ENCODE results near the gene CYP21A2.
"Not testable (repeated sequence)": the region's sequence is repeated elsewhere in the genome, so short reads cannot be mapped to it uniquely, and the experiment has no call there.

Gene CYP21A2

GRCh38 chr6:32037598-32038524 is at the start of gene CYP21A2:
Gene CYP21A2, plus strand, starts transcription at chr6:32038415. Its CDS starts 8 bp downstream, at chr6:32038423.
- not testable (repeated sequence) for DNase-seq (ENCODE audit: low read depth); H3K4me3 ChIP-seq (replicated peaks; ENCODE audit: low read depth, low read length)

DNA sequence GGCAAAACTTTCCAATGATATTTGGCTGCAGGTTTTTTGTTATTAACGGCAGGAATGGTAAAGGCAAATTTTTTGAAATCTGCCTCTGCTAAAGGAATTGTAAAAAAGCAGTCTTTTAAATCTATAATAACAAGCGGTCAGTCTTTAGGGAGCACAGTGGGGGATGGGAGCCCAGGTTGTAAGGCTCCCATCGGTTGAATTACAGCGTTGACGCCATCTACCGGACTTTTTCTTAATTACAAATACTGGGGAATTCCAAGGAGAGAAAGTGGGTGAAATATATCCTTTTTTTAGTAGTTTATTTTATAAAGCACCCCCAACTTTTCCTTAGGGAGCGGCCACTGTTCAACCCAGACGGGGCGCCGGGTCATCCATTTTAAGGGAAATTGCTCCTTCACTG is 48.9 kb upstream of the CYP21A2 start:
- DNase-seq (ENCODE audit: low read depth); H3K4me3 ChIP-seq (replicated peaks; ENCODE audit: low read depth, low read length): not testable (repeated sequence)

DNA sequence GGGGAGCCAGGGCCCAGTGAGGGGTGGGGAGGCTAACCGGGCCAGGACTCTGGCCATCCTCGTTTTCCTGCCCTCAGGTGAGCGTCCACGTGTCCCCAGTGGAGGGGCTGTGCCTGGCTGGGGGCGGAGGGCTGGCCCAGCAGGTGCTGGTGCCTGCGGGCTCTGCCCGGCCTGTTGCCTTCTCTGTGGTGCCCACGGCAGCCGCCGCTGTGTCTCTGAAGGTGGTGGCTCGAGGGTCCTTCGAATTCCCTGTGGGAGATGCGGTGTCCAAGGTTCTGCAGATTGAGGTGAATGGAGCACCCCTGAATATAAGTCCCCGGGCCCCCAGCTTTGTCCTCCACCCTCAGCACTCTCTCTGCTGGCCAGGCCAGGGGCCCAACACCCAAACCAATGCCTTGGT is 43.8 kb upstream of the CYP21A2 start:
- DNase-seq (ENCODE audit: low read depth); H3K4me3 ChIP-seq (replicated peaks; ENCODE audit: low read depth, low read length): not testable (repeated sequence)

DNA sequence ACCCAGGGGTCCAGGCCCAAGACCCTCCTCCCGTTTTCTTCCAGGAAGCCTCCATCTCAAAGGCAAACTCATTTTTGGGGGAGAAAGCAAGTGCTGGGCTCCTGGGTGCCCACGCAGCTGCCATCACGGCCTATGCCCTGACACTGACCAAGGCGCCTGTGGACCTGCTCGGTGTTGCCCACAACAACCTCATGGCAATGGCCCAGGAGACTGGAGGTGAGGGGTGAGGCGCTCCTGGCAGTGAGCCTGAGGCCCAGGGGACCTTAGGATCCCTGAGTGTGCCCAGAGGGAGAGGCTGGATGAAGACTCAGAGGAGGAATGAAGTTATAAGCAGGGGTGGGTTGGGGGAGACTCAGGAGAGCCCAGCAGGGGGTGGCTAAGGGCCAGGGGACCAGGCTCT is 41.8 kb upstream of the CYP21A2 start:
- not testable (repeated sequence) for DNase-seq (ENCODE audit: low read depth); H3K4me3 ChIP-seq (replicated peaks; ENCODE audit: low read depth, low read length)

GRCh38 chr6:32002546-32003268 is 35.5 kb upstream of the CYP21A2 start:
- not testable (repeated sequence) for H3K4me3 ChIP-seq (replicated peaks; ENCODE audit: low read depth, low read length); DNase-seq (ENCODE audit: low read depth)

GRCh38 chr6:32003301-32003700 is 34.9 kb upstream of the CYP21A2 start:
- not testable (repeated sequence) for DNase-seq (ENCODE audit: low read depth); H3K4me3 ChIP-seq (replicated peaks; ENCODE audit: low read depth, low read length)

- not testable (repeated sequence) for DNase-seq (ENCODE audit: low read depth); H3K4me3 ChIP-seq (replicated peaks; ENCODE audit: low read depth, low read length)
Measured at GRCh38 chr6:32004393-32004792, 33.8 kb upstream of the CYP21A2 start.

GRCh38 chr6:32004864-32005537 is 33.2 kb upstream of the CYP21A2 start:
- H3K4me3 ChIP-seq (replicated peaks; ENCODE audit: low read depth, low read length); DNase-seq (ENCODE audit: low read depth): not testable (repeated sequence)

DNA sequence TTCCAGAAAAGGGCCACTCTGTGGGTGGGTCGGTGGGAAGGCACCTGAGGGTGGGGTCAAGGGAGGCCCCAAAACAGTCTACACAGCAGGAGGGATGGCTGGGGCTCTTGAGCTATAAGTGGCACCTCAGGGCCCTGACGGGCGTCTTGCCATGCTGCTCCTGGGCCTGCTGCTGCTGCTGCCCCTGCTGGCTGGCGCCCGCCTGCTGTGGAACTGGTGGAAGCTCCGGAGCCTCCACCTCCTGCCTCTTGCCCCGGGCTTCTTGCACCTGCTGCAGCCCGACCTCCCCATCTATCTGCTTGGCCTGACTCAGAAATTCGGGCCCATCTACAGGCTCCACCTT is 32.7 kb upstream of the CYP21A2 start:
- not testable (repeated sequence) for H3K4me3 ChIP-seq (replicated peaks; ENCODE audit: low read depth, low read length)

DNA sequence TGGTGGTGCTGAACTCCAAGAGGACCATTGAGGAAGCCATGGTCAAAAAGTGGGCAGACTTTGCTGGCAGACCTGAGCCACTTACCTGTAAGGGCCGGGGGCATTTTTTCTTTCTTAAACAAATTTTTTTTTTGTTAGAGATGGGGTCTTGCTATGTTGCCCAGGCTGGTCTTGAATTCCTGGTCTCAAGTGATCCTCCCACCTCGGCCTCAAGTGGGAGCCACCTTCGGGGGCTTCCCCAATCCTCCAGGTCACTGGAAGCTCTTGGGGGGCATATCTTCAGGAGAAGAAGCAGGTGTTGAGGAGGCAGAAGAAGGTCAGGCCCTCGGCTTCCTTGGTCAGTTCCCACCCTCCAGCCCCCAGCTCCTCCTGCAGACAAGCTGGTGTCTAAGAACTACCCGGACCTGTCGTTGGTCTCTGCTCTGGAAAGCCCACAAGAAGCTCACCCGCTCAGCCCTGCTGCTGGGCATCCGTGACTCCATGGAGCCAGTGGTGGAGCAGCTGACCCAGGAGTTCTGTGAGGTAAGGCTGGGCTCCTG is 32.2 kb upstream of the CYP21A2 start:
- not testable (repeated sequence) for DNase-seq (ENCODE audit: low read depth); H3K4me3 ChIP-seq (replicated peaks; ENCODE audit: low read depth, low read length)

More for the DNA sequence above, 32.7 kb upstream of the CYP21A2 start:
- DNase-seq (ENCODE audit: low read depth): not testable (repeated sequence)

DNA sequence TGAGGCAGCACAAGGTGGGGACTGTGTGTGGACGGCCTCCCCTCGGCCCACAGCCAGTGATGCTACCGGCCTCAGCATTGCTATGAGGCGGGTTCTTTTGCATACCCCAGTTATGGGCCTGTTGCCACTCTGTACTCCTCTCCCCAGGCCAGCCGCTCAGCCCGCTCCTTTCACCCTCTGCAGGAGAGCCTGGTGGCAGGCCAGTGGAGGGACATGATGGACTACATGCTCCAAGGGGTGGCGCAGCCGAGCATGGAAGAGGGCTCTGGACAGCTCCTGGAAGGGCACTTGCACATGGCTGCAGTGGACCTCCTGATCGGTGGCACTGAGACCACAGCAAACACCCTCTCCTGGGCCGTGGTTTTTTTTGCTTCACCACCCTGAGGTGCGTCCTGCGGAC is 31.1 kb upstream of the CYP21A2 start:
- H3K4me3 ChIP-seq (replicated peaks; ENCODE audit: low read depth, low read length); DNase-seq (ENCODE audit: low read depth): not testable (repeated sequence)

GRCh38 chr6:32008037-32008436 is 30.2 kb upstream of the CYP21A2 start:
- DNase-seq (ENCODE audit: low read depth); H3K4me3 ChIP-seq (replicated peaks; ENCODE audit: low read depth, low read length): not testable (repeated sequence)

- DNase-seq (ENCODE audit: low read depth); H3K4me3 ChIP-seq (replicated peaks; ENCODE audit: low read depth, low read length): not testable (repeated sequence)
Measured at GRCh38 chr6:32008616-32009015, 29.6 kb upstream of the CYP21A2 start.

GRCh38 chr6:32009537-32009936 is 28.7 kb upstream of the CYP21A2 start:
- DNase-seq (ENCODE audit: low read depth); H3K4me3 ChIP-seq (replicated peaks; ENCODE audit: low read depth, low read length): not testable (repeated sequence)

- not testable (repeated sequence) for H3K4me3 ChIP-seq (replicated peaks; ENCODE audit: low read depth, low read length); DNase-seq (ENCODE audit: low read depth)
Measured at GRCh38 chr6:32010856-32011530, 27.2 kb upstream of the CYP21A2 start.

GRCh38 chr6:32012941-32013617 is 25.1 kb upstream of the CYP21A2 start:
- not testable (repeated sequence) for H3K4me3 ChIP-seq (replicated peaks; ENCODE audit: low read depth, low read length); DNase-seq (ENCODE audit: low read depth)

DNA sequence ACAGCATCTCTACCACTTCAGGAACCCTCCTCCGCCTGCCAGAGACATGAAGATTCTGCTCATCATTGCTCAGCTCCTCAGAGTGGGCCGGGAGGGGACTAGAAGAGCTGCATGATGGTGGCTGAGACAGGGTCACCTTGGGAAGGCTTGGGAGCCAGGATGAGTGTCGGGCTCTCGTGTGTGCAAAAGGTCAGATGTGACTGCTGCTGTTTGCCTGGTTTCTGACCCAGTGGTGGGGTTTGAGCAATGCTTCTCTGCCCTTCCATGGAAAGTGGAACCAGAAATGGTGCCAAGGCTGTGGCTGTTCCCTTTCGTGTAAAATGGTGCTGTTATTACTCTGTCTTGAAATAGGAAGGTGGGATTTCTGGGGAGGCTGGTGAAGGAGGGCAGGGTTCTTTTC is 24.5 kb upstream of the CYP21A2 start:
- not testable (repeated sequence) for H3K4me3 ChIP-seq (replicated peaks; ENCODE audit: low read depth, low read length); DNase-seq (ENCODE audit: low read depth)

- DNase-seq (ENCODE audit: low read depth): not testable (repeated sequence)
Measured at GRCh38 chr6:32014547-32014946, 23.7 kb upstream of the CYP21A2 start, which contains the start of gene C4B. Gene C4B, plus strand, starts transcription at chr6:32014795. Its CDS starts 51 bp downstream, at chr6:32014846.

More at GRCh38 chr6:32014547-32014946, 23.7 kb upstream of the CYP21A2 start, which contains the start of gene C4B:
- not testable (repeated sequence) for H3K4me3 ChIP-seq (replicated peaks; ENCODE audit: low read depth, low read length)

Measured in fibroblast of pulmonary artery (primary cell).